Measurements from ENCODE around the gene RHBG. TPM values are rescaled to one million over a fixed set of nuclear protein-coding genes. Genes with fewer than 3 reads are reported as not detected.

The RHBG gene
- total and polyA plus RNA-seq, 4 donors, result 0.25 to 6.4 (median 2.3) TPM

DNA sequence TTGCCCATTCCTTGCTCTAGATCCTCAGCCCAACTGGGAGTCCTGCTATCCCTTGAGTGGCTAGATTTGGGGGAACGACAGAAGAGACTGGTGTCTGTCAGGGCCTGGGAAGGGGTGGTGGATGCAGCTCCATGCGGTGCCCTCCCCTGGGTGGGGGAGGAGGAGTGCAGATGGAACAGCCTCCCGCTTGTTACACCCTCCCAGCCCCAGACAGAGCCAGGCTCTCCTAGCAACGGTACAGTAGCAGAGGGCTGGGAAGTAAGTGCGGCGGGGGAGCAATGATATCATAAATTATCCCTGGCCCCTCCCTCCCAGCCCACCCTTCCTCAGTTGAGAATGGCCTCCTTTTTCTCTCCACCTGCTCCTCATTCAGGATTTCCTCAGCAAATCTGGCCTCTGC, 37.2 kb downstream of the RHBG start:
- no peak overlapping the region for H3K9ac ChIP-seq (ENCODE audit: low read depth in 1 of 2, low read length in 2 of 2)
- peaks cover 0 to 5% (median 0%) of the 10 kb centered on the region in 4 donors for H3K27me3 ChIP-seq (ENCODE audit: control insufficient read depth in 4 of 4, insufficient read depth in 4 of 4, low read length in 3 of 4)
- H3K36me3 ChIP-seq (ENCODE audit: control insufficient read depth in 4 of 4, insufficient read depth in 3 of 4, low read depth in 1 of 4, low read length in 3 of 4), result no peaks in the 10 kb centered on the region
- no peak for DNase-seq (ENCODE audit: low spot score)
- H3K9me3 ChIP-seq (ENCODE audit: control insufficient read depth in 4 of 4, low read length in 3 of 4), result no peaks in the 10 kb centered on the region
- TF ChIP-seq RXRA (IDR thresholded peaks at IDR 0.05) (no peak), YY1 (IDR thresholded peaks at IDR 0.05) (no peak), JUND (IDR thresholded peaks at IDR 0.05) (no peak), SP1 (IDR thresholded peaks at IDR 0.05) (no peak), RAD21 (IDR thresholded peaks at IDR 0.05) (no peak), TAF1 (conservative IDR thresholded peaks at IDR 0.05) (no peak), FOXA1 (IDR thresholded peaks at IDR 0.05) (no peak), FOXA2 (IDR thresholded peaks at IDR 0.05) (no peak)
- TF ChIP-seq, protein P1, sequence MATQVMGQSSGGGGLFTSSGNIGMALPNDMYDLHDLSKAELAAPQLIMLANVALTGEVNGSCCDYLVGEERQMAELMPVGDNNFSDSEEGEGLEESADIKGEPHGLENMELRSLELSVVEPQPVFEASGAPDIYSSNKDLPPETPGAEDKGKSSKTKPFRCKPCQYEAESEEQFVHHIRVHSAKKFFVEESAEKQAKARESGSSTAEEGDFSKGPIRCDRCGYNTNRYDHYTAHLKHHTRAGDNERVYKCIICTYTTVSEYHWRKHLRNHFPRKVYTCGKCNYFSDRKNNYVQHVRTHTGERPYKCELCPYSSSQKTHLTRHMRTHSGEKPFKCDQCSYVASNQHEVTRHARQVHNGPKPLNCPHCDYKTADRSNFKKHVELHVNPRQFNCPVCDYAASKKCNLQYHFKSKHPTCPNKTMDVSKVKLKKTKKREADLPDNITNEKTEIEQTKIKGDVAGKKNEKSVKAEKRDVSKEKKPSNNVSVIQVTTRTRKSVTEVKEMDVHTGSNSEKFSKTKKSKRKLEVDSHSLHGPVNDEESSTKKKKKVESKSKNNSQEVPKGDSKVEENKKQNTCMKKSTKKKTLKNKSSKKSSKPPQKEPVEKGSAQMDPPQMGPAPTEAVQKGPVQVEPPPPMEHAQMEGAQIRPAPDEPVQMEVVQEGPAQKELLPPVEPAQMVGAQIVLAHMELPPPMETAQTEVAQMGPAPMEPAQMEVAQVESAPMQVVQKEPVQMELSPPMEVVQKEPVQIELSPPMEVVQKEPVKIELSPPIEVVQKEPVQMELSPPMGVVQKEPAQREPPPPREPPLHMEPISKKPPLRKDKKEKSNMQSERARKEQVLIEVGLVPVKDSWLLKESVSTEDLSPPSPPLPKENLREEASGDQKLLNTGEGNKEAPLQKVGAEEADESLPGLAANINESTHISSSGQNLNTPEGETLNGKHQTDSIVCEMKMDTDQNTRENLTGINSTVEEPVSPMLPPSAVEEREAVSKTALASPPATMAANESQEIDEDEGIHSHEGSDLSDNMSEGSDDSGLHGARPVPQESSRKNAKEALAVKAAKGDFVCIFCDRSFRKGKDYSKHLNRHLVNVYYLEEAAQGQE (IDR thresholded peaks at IDR 0.05), result no peak
- 60% methylated on average over 6 of the region's 6 CpGs for WGBS
- H3K27ac ChIP-seq (ENCODE audit: low read depth in 1 of 2, low read length in 2 of 2), result no peak overlapping the region
- no peaks in the 10 kb centered on the region for H3K4me1 ChIP-seq (ENCODE audit: control insufficient read depth in 4 of 4, insufficient read depth in 4 of 4, low read length in 3 of 4)
- H3K4me3 ChIP-seq (ENCODE audit: low read depth in 1 of 3, low read length in 3 of 3), result no peak overlapping the region

DNA sequence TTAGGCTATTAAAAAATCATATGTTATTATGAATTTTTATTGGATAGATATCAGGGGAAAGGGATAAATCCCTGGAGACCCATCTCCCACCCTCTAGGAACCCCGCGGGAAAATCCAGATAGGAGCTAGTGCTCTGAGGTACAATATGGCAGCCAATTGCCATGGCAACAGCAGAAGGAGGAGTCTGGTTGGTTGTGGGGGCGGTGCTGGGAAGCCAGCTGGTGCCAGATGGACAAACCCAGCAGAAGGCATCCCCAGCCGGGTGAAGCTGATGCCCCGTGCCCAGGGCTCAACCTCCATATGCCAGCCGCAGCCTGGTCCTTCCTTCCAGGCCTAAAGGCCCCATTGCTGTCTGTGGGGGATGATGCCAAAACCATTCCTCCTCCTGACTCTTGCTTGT, 38.3 kb downstream of the RHBG start:
- TF ChIP-seq HNF4G (IDR thresholded peaks at IDR 0.05) (no peak), FOXA2 (IDR thresholded peaks at IDR 0.05) (no peak), YY1 (IDR thresholded peaks at IDR 0.05) (no peak), GABPA (IDR thresholded peaks at IDR 0.05 in 1 of 2, conservative IDR thresholded peaks at IDR 0.05 in 1 of 2) (no peak), HNF4A (conservative IDR thresholded peaks at IDR 0.05) (no peak), RAD21 (IDR thresholded peaks at IDR 0.05) (no peak), EGR1 (IDR thresholded peaks at IDR 0.05; ENCODE audit: low read depth in 2 of 2) (no peak), TAF1 (conservative IDR thresholded peaks at IDR 0.05) (no peak), SP1 (IDR thresholded peaks at IDR 0.05) (no peak), RXRA (IDR thresholded peaks at IDR 0.05) (no peak), JUND (IDR thresholded peaks at IDR 0.05) (no peak), NR2F2 (IDR thresholded peaks at IDR 0.05) (no peak)
- TF ChIP-seq, protein P2, sequence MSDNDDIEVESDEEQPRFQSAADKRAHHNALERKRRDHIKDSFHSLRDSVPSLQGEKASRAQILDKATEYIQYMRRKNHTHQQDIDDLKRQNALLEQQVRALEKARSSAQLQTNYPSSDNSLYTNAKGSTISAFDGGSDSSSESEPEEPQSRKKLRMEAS (IDR thresholded peaks at IDR 0.05), result no peak
- TF ChIP-seq, protein P3, sequence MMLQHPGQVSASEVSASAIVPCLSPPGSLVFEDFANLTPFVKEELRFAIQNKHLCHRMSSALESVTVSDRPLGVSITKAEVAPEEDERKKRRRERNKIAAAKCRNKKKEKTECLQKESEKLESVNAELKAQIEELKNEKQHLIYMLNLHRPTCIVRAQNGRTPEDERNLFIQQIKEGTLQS (IDR thresholded peaks at IDR 0.05), result no peak
- TF ChIP-seq, protein P1 (IDR thresholded peaks at IDR 0.05), result no peak
- TF ChIP-seq, protein P4, sequence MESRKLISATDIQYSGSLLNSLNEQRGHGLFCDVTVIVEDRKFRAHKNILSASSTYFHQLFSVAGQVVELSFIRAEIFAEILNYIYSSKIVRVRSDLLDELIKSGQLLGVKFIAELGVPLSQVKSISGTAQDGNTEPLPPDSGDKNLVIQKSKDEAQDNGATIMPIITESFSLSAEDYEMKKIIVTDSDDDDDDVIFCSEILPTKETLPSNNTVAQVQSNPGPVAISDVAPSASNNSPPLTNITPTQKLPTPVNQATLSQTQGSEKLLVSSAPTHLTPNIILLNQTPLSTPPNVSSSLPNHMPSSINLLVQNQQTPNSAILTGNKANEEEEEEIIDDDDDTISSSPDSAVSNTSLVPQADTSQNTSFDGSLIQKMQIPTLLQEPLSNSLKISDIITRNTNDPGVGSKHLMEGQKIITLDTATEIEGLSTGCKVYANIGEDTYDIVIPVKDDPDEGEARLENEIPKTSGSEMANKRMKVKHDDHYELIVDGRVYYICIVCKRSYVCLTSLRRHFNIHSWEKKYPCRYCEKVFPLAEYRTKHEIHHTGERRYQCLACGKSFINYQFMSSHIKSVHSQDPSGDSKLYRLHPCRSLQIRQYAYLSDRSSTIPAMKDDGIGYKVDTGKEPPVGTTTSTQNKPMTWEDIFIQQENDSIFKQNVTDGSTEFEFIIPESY (IDR thresholded peaks at IDR 0.05), result no peak
- TF ChIP-seq, protein P5, sequence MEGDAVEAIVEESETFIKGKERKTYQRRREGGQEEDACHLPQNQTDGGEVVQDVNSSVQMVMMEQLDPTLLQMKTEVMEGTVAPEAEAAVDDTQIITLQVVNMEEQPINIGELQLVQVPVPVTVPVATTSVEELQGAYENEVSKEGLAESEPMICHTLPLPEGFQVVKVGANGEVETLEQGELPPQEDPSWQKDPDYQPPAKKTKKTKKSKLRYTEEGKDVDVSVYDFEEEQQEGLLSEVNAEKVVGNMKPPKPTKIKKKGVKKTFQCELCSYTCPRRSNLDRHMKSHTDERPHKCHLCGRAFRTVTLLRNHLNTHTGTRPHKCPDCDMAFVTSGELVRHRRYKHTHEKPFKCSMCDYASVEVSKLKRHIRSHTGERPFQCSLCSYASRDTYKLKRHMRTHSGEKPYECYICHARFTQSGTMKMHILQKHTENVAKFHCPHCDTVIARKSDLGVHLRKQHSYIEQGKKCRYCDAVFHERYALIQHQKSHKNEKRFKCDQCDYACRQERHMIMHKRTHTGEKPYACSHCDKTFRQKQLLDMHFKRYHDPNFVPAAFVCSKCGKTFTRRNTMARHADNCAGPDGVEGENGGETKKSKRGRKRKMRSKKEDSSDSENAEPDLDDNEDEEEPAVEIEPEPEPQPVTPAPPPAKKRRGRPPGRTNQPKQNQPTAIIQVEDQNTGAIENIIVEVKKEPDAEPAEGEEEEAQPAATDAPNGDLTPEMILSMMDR (IDR thresholded peaks at IDR 0.05; ENCODE audit: low read depth, low read length, missing input control), result no peak
- Histone ChIP-seq H3K27ac (ENCODE audit: low read depth in 1 of 2, low read length in 2 of 2) (no peak overlapping the region), H3K4me3 (ENCODE audit: low read depth in 1 of 3, low read length in 3 of 3) (no peak overlapping the region), H3K4me1 (ENCODE audit: control insufficient read depth in 4 of 4, insufficient read depth in 4 of 4, low read length in 3 of 4) (no peaks in the 10 kb centered on the region), H3K36me3 (ENCODE audit: control insufficient read depth in 4 of 4, insufficient read depth in 3 of 4, low read depth in 1 of 4, low read length in 3 of 4) (no peaks in the 10 kb centered on the region), H3K27me3 (ENCODE audit: control insufficient read depth in 4 of 4, insufficient read depth in 4 of 4, low read length in 3 of 4) (peaks cover 0 to 5% (median 0%) of the 10 kb centered on the region in 4 donors), H3K9me3 (ENCODE audit: control insufficient read depth in 4 of 4, low read length in 3 of 4) (no peaks in the 10 kb centered on the region), H3K9ac (ENCODE audit: low read depth in 1 of 2, low read length in 2 of 2) (no peak overlapping the region)
- DNase-seq (ENCODE audit: low spot score), result no peak
- WGBS, result 81% methylated on average over 6 of the region's 6 CpGs
